ENCODE data around the gene ZSCAN9. TPM values are rescaled to one million over a fixed set of nuclear protein-coding genes. Genes with fewer than 3 reads are reported as not detected.

ZSCAN9 gene
- total RNA-seq, 1 experiment from 2014 or later, result 26.9 TPM

GRCh38 chr6:28220257-28221133, 4.6 kb upstream of the ZSCAN9 start:
- no peak for DNase-seq (ENCODE audit: low read depth)

DNA sequence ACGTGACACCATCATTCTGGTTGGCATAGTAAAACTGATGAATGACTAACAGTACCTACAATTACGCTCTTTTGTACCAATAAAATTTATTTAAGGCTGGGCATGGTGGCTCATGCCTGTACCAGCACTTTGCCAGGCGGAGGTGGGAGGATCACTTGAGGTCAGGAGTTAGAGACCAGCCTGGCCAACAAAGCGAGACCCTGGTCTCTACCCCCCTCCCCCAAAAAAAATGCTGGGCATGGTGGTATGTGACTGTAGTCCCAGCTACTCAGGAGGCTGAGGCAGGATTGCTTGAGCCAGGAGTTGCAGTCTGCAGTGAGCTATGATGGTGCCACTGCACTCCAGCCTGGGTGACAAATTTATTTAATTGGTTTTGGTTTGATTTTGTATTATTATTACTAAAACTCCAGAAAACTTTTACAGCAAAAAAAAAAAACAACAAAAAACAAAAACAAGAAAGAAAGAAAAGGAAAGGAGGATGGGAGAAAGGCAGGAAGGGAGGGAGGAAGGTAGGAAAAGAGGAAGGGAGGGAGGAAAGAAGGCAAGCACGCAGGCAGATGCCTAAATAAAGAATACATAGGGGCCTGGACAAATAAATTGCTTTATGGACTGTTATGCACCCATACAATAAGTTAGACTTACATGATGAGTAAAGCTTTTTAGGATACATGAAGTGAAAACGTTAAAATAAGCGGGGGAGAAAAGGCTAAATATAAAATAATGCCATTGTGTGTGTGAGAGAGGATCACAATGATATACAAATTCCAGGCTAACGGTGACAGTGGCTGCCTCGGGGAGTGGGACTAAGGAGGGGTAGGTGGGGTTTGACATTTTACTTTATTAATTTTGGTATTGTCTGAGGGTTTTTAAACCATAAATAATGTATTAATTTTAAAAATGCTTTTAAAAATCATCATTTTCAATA, 682 bp upstream of the ZSCAN9 start:
- no peak for DNase-seq (ENCODE audit: low read depth)

DNA sequence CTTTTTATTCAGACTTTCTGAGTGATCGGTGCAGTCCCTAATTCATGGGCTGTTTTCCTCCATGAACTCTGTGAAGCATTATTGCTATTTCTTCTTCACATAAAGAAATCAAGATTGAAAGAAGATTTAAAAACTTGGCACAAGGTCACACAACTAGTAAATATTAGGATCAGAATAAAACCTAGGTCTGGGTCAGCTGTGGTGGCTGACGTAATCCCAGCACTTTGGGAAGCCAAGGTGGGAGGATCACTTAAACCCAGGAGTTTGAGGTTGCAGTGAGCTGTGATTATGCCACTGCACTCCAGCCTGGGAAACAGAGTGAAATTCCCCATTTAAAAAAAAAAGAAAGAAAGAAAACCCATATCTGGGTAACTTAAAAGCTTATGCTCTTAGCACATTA, 1.4 kb downstream of the ZSCAN9 start:
- DNase-seq (ENCODE audit: low read depth), result no peak

DNA sequence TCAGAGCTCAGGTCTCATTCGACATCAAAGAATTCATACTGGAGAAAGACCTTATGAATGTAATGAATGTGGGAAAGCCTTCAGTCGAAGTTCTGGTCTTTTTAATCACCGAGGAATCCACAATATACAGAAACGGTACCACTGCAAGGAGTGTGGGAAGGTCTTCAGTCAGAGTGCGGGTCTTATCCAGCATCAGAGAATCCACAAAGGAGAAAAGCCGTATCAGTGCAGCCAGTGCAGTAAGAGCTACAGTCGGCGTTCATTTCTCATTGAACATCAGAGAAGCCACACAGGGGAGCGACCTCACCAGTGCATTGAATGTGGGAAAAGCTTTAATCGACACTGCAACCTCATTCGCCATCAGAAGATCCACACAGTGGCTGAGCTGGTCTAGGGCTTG, 7.7 kb downstream of the ZSCAN9 start:
- no peak for DNase-seq (ENCODE audit: low read depth)

DNA sequence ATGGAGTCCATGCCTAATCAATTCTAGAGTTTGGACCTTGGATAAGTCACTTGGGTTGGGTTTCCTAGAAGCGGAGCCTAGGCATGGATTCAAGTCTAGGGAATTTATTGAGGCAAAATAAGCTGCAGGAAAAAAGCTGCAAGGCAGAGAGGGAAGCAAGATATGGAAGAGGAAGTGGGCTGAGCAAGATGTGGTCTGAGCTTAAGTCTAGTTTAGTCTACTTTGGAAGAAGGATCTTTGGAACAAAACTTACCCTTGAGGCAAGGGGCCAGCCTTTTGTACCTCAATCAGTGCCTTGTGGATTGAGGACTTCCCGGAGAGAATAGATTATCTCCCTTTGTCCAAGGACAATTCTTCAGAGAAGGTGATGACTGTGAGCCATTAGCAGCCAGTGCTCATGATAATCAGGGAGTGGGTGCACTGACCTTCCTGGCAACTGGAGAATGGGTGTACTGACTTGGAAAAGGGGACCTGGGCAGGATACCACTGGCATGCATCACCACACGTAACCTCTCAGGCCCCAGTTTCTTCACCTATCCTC, 10.9 kb downstream of the ZSCAN9 start:
- no peak for DNase-seq (ENCODE audit: low read depth)

GRCh38 chr6:28239636-28240035, 14.6 kb downstream of the ZSCAN9 start:
- no peak for DNase-seq (ENCODE audit: low read depth)

DNA sequence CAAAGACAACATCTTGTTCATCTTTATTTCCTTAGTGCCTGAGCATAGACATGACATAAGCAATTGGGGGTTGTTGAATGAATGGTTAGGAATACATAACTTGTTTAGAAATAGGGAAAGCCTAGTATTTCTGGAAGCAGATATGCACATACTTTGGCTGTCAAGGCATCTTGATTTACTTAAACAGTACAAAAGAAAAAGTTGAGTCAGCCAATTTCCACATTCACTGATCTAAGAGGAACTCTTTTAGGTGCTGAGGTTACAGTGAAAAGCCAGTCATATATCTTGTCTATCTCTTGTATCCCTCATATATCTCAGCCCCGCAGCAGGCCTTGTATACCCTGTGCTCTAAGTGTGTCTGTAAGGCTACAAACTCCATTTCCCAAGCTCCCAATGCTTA, 15.4 kb downstream of the ZSCAN9 start:
- no peak for DNase-seq (ENCODE audit: low read depth)

GRCh38 chr6:28243946-28244345, 18.9 kb downstream of the ZSCAN9 start:
- DNase-seq (ENCODE audit: low read depth), result no peak

DNA sequence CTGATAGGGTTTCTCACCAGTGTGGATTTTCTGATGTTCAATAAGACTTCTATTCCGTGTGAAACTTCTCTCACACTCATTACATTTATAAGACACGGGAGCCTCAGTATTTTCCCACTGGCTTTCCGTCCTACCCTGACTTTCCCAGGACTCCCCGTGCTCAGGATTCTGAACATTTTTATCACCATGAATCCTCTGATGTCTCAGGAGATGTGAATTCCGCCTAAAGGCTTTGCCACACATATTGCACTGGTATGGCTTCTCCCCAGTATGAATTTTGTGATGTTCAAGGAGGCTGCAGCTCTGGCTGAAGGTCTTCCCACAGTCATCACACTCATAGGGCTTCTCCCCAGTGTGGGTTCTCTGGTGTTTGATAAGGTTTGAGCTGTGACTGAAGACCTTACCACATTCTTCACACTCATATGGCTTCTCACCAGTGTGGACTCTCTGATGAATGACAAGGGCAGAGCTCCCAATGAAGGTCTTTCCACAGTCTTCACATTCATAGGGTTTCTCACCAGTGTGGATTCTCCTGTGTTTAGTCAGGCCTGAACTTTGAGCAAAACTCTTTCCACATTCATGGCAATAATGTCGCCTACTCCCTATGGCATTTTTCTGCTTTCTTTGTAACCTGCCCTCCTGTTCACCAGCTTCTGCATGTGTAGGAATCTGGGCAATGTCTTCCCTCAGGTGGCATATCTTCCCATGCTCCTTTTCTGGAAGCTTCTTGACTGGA, 20.3 kb downstream of the ZSCAN9 start:
- no peak for DNase-seq (ENCODE audit: low read depth)

GRCh38 chr6:28248916-28249315, 23.8 kb downstream of the ZSCAN9 start:
- DNase-seq (ENCODE audit: low read depth), result no peak

GRCh38 chr6:28250747-28251146, 25.7 kb downstream of the ZSCAN9 start:
- no peak for DNase-seq (ENCODE audit: low read depth)

- peak; percentile 33 for DNase-seq (ENCODE audit: low read depth)
These were observed 26.6 kb downstream of the ZSCAN9 start for GRCh38 chr6:28251661-28252008.

DNA sequence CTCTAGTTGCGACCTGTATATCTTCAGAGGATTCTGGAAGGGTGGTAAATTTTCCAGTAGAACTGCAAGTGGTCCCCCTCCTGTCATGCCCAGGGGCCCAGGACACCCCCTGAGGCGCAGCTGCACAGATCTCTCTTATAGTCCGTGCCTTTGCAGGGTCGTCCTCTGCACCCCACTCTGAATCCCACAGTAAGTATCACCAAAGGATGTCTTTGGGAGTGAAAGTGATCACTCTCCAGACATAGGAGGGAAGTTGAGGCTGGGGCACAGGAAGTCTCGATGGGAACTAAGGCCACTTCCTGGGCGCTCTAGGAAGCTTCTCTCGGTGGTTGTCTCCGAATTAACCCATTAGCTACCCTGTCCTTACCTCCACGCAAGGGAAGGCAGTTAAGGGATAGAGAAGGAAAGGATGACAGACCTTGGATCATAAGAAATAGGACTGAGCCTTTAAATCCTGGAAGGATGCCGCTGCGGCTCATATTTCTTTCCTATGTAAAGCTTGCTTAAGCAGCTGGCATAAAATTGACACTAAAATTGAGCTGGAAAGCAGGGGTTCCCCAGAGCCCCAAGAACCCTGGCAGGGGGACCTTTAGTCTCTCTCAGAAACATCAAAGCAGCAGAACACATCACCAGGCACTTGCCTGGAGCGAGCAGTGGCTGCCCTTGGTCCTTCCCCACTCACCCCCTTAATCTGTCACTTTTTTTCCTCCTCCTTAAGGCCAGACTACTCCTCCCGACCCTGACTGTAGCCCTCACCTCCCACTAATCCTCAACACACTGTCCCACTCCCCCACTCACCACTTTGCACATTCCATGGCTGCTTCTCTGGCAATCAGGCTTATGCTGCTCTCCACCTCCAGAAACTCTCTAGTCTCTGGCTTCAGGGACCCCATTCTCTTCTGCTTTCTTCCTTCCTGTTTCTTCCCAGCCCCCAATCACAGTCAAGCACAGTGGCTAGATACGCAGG, 27.2 kb downstream of the ZSCAN9 start, which contains the start of gene ZKSCAN4:
Gene ZKSCAN4 (minus strand): TSS at position 261 of the 967 bp plus-strand sequence. CDS start 289 bp downstream, outside the sequence.
- DNase-seq (ENCODE audit: low read depth), result peak; percentile 93

DNA sequence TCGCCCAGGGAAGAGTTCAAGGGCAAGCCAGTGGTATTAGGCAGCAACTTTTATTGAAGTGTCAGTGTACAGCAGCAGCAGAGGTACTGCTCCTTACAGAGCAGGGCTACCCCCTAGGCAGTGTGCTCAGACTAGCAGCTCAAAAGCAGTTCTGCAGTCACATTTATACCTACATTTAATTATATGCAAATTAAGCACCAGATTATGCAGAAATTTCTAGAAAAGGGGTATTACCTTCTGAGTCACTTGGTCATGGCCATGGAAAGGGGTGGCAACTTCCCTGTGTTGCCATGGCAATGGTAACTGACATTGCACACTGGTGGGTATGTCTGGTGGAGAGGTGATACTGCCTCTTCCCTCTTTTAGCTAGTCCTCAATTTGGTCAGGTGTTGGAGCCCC, 29.0 kb downstream of the ZSCAN9 start:
- DNase-seq (ENCODE audit: low read depth), result peak; percentile 28

GRCh38 chr6:28257042-28257441, 32.0 kb downstream of the ZSCAN9 start:
- DNase-seq (ENCODE audit: low read depth), result no peak

- no peak for DNase-seq (ENCODE audit: low read depth)
These were observed 34.1 kb downstream of the ZSCAN9 start, which contains the start of gene NKAPL for GRCh38 chr6:28258877-28259777. Gene NKAPL, plus strand, starts transcription at chr6:28259297. Its CDS starts 75 bp downstream, at chr6:28259372.

GRCh38 chr6:28263922-28264321, 38.8 kb downstream of the ZSCAN9 start:
- DNase-seq (ENCODE audit: low read depth), result no peak

GRCh38 chr6:28264834-28265401, 39.8 kb downstream of the ZSCAN9 start:
- no peak for DNase-seq (ENCODE audit: low read depth)

GRCh38 chr6:28266563-28266961, 41.5 kb downstream of the ZSCAN9 start:
- DNase-seq (ENCODE audit: low read depth), result no peak

Measured in M059J (cell line).